HG02884 (cell line): ENCODE measurements around the gene POP4.

ENCODE experiments used
- ATAC-seq: cut with Tn5 transposase; IDR thresholded peaks from one replicate; pipeline ENCODE4 v1.9.1; 2021; ENCODE audit warnings: mild to moderate bottlenecking, moderate library complexity; ENCODE audit not compliant: unreplicated experiment

POP4 gene

GRCh38 chr19:29576761-29577648 is 29.1 kb upstream of the POP4 start:
- ATAC-seq = peak; percentile 80

- ATAC-seq = no peak
Measured at GRCh38 chr19:29577649-29577963, 28.5 kb upstream of the POP4 start.

- no peak for ATAC-seq
Measured at GRCh38 chr19:29578349-29578748, 27.7 kb upstream of the POP4 start.

GRCh38 chr19:29579308-29579910 is 26.7 kb upstream of the POP4 start:
- ATAC-seq = no peak

GRCh38 chr19:29581398-29581797 is 24.7 kb upstream of the POP4 start:
- no peak for ATAC-seq

GRCh38 chr19:29583196-29583999 is 22.7 kb upstream of the POP4 start:
- ATAC-seq = no peak

- ATAC-seq = no peak
Measured at GRCh38 chr19:29586401-29586800, 19.7 kb upstream of the POP4 start.

GRCh38 chr19:29587059-29587458 is 19.0 kb upstream of the POP4 start:
- ATAC-seq = no peak

GRCh38 chr19:29587518-29587986 is 18.5 kb upstream of the POP4 start:
- peak; percentile 98 for ATAC-seq

- ATAC-seq = no peak
Measured at GRCh38 chr19:29588095-29588494, 18.0 kb upstream of the POP4 start.

GRCh38 chr19:29590278-29590677 is 15.8 kb upstream of the POP4 start:
- no peak for ATAC-seq

GRCh38 chr19:29591670-29592069 is 14.4 kb upstream of the POP4 start:
- no peak for ATAC-seq

- ATAC-seq = no peak
Measured at GRCh38 chr19:29593869-29594268, 12.2 kb upstream of the POP4 start.

GRCh38 chr19:29596080-29596727 is 9.9 kb upstream of the POP4 start:
- ATAC-seq = no peak

- ATAC-seq = no peak
Measured at GRCh38 chr19:29596885-29597525, 9.1 kb upstream of the POP4 start.

- ATAC-seq = no peak
Measured at GRCh38 chr19:29598036-29598435, 8.0 kb upstream of the POP4 start.

- ATAC-seq = no peak
Measured at GRCh38 chr19:29598496-29598895, 7.6 kb upstream of the POP4 start.

- ATAC-seq = no peak
Measured at GRCh38 chr19:29603308-29603707, 2.8 kb upstream of the POP4 start.

GRCh38 chr19:29606420-29606747 is 301 bp downstream of the POP4 start:
- peak; percentile 2 for ATAC-seq

- ATAC-seq = no peak
Measured at GRCh38 chr19:29609636-29610035, 3.6 kb downstream of the POP4 start.

- no peak for ATAC-seq
Measured at GRCh38 chr19:29610213-29610573, 4.1 kb downstream of the POP4 start.
